Activated naive CD4-positive, alpha-beta T cell treated with anti-CD3 and anti-CD28 coated beads, Interleukin-2, amount 50 U/mL, for 24 hours (primary cell): ENCODE measurements around the gene CDNF.
"Not testable (repeated sequence)": the region's sequence is repeated elsewhere in the genome, so short reads cannot be mapped to it uniquely, and the experiment has no call there.

Experiments used
- H3K27ac Mint-ChIP-seq: one replicate; pipeline ENCODE4 v1.8.0; 2021; ENCODE audit warnings: mild to moderate bottlenecking, mixed read lengths
- H3K27me3 Mint-ChIP-seq: one replicate; pipeline ENCODE4 v1.8.0; 2021; ENCODE audit warnings: mixed read lengths
- H3K36me3 Mint-ChIP-seq: one replicate; pipeline ENCODE4 v1.8.0; 2021; ENCODE audit warnings: mixed read lengths
- H3K4me1 Mint-ChIP-seq: one replicate; pipeline ENCODE4 v1.8.0; 2021; ENCODE audit warnings: mixed read lengths
- H3K4me3 Mint-ChIP-seq: one replicate; pipeline ENCODE4 v1.8.0; 2021; ENCODE audit warnings: mild to moderate bottlenecking, mixed read lengths
- H3K9me3 Mint-ChIP-seq: one replicate; pipeline ENCODE4 v1.8.0; 2021; ENCODE audit warnings: mixed read lengths

The CDNF gene

GRCh38 chr10:14821635-14822375, 16.0 kb downstream of the CDNF start:
- H3K36me3 Mint-ChIP-seq, result peaks cover 1% of the 10 kb centered on the region
- H3K27me3 Mint-ChIP-seq, result no peaks in the 10 kb centered on the region
- H3K4me1 Mint-ChIP-seq, result peaks cover 11% of the 10 kb centered on the region
- H3K4me3 Mint-ChIP-seq, result no peak overlapping the region
- no peaks in the 10 kb centered on the region for H3K9me3 Mint-ChIP-seq
- no peak overlapping the region for H3K27ac Mint-ChIP-seq

GRCh38 chr10:14820775-14821154, 17.1 kb downstream of the CDNF start:
- Mint-ChIP-seq H3K4me1 (peaks cover 11% of the 10 kb centered on the region), H3K27ac (no peak overlapping the region), H3K36me3 (peaks cover 1% of the 10 kb centered on the region), H3K27me3 (no peaks in the 10 kb centered on the region), H3K4me3 (no peak overlapping the region), H3K9me3 (no peaks in the 10 kb centered on the region)

- Mint-ChIP-seq H3K36me3 (peaks cover 1% of the 10 kb centered on the region), H3K27me3 (no peaks in the 10 kb centered on the region), H3K4me3 (no peak overlapping the region), H3K27ac (no peak overlapping the region), H3K4me1 (peaks cover 11% of the 10 kb centered on the region), H3K9me3 (no peaks in the 10 kb centered on the region)
Measured at GRCh38 chr10:14820010-14820774, 17.6 kb downstream of the CDNF start.

GRCh38 chr10:14816717-14817116, 21.1 kb downstream of the CDNF start:
- H3K4me3 Mint-ChIP-seq, H3K36me3 Mint-ChIP-seq, H3K9me3 Mint-ChIP-seq, H3K27me3 Mint-ChIP-seq: not testable (repeated sequence)
- Mint-ChIP-seq H3K27ac (peak overlapping the region; percentile 23), H3K4me1 (peaks cover 15% of the 10 kb centered on the region)

- H3K9me3 Mint-ChIP-seq, result no peaks in the 10 kb centered on the region
- H3K4me3 Mint-ChIP-seq, result no peak overlapping the region
- H3K36me3 Mint-ChIP-seq, result no peaks in the 10 kb centered on the region
- H3K4me1 Mint-ChIP-seq, result peaks cover 22% of the 10 kb centered on the region
- no peak overlapping the region for H3K27ac Mint-ChIP-seq
- H3K27me3 Mint-ChIP-seq, result no peaks in the 10 kb centered on the region
Measured at GRCh38 chr10:14815681-14816080, 22.2 kb downstream of the CDNF start.

- Mint-ChIP-seq H3K4me3 (no peak overlapping the region), H3K4me1 (peaks cover 25% of the 10 kb centered on the region), H3K27me3 (no peaks in the 10 kb centered on the region)
Measured at GRCh38 chr10:14812271-14812670, 25.6 kb downstream of the CDNF start.

GRCh38 chr10:14810969-14811953, 26.6 kb downstream of the CDNF start:
- Mint-ChIP-seq H3K9me3 (no peaks in the 10 kb centered on the region), H3K4me3 (no peak overlapping the region), H3K4me1 (peaks cover 25% of the 10 kb centered on the region), H3K27ac (peak overlapping the region; percentile 11), H3K36me3 (no peaks in the 10 kb centered on the region), H3K27me3 (no peaks in the 10 kb centered on the region)

More at GRCh38 chr10:14812271-14812670, 25.6 kb downstream of the CDNF start:
- H3K36me3 Mint-ChIP-seq, result no peaks in the 10 kb centered on the region
- no peak overlapping the region for H3K27ac Mint-ChIP-seq
- H3K9me3 Mint-ChIP-seq, result no peaks in the 10 kb centered on the region

GRCh38 chr10:14806318-14806717, 31.5 kb downstream of the CDNF start:
- Mint-ChIP-seq H3K4me3 (no peak overlapping the region), H3K9me3 (no peaks in the 10 kb centered on the region), H3K36me3 (no peaks in the 10 kb centered on the region), H3K27ac (no peak overlapping the region), H3K4me1 (peaks cover 11% of the 10 kb centered on the region), H3K27me3 (no peaks in the 10 kb centered on the region)

GRCh38 chr10:14803827-14804226, 34.0 kb downstream of the CDNF start:
- no peaks in the 10 kb centered on the region for H3K27me3 Mint-ChIP-seq
- no peaks in the 10 kb centered on the region for H3K9me3 Mint-ChIP-seq
- H3K36me3 Mint-ChIP-seq, result no peaks in the 10 kb centered on the region
- no peak overlapping the region for H3K27ac Mint-ChIP-seq
- H3K4me3 Mint-ChIP-seq, result no peak overlapping the region
- peaks cover 3% of the 10 kb centered on the region for H3K4me1 Mint-ChIP-seq

- Mint-ChIP-seq H3K27me3 (no peaks in the 10 kb centered on the region), H3K27ac (no peak overlapping the region), H3K9me3 (no peaks in the 10 kb centered on the region), H3K4me1 (no peaks in the 10 kb centered on the region), H3K4me3 (no peak overlapping the region), H3K36me3 (no peaks in the 10 kb centered on the region)
Measured at GRCh38 chr10:14801723-14802122, 36.1 kb downstream of the CDNF start.

GRCh38 chr10:14800397-14800796, 37.4 kb downstream of the CDNF start:
- no peaks in the 10 kb centered on the region for H3K27me3 Mint-ChIP-seq
- H3K36me3 Mint-ChIP-seq, result no peaks in the 10 kb centered on the region
- H3K27ac Mint-ChIP-seq, result no peak overlapping the region
- H3K9me3 Mint-ChIP-seq, result no peaks in the 10 kb centered on the region
- H3K4me1 Mint-ChIP-seq, result no peaks in the 10 kb centered on the region
- no peak overlapping the region for H3K4me3 Mint-ChIP-seq

- H3K27ac Mint-ChIP-seq, result no peak overlapping the region
- H3K36me3 Mint-ChIP-seq, result no peaks in the 10 kb centered on the region
- H3K4me3 Mint-ChIP-seq, result no peak overlapping the region
- no peaks in the 10 kb centered on the region for H3K9me3 Mint-ChIP-seq
- no peaks in the 10 kb centered on the region for H3K4me1 Mint-ChIP-seq
- no peaks in the 10 kb centered on the region for H3K27me3 Mint-ChIP-seq
Measured at GRCh38 chr10:14798636-14799035, 39.2 kb downstream of the CDNF start.

- Mint-ChIP-seq H3K27me3 (no peaks in the 10 kb centered on the region), H3K36me3 (peaks cover 2% of the 10 kb centered on the region), H3K9me3 (peaks cover 10% of the 10 kb centered on the region), H3K4me3 (no peak overlapping the region), H3K27ac (no peak overlapping the region), H3K4me1 (peaks cover 2% of the 10 kb centered on the region)
Measured at GRCh38 chr10:14787938-14788337, 49.9 kb downstream of the CDNF start.

- Mint-ChIP-seq H3K9me3 (peaks cover 10% of the 10 kb centered on the region), H3K4me1 (peaks cover 7% of the 10 kb centered on the region), H3K27ac (no peak overlapping the region), H3K27me3 (no peaks in the 10 kb centered on the region), H3K4me3 (no peak overlapping the region), H3K36me3 (peaks cover 2% of the 10 kb centered on the region)
Measured at GRCh38 chr10:14784459-14785055, 53.3 kb downstream of the CDNF start.

- Mint-ChIP-seq H3K4me3 (no peak overlapping the region), H3K27ac (no peak overlapping the region), H3K27me3 (no peaks in the 10 kb centered on the region), H3K9me3 (peaks cover 10% of the 10 kb centered on the region), H3K4me1 (peaks cover 13% of the 10 kb centered on the region), H3K36me3 (peaks cover 2% of the 10 kb centered on the region)
Measured at GRCh38 chr10:14782691-14783363, 55.0 kb downstream of the CDNF start.
